Ovary (tissue), 9 donors: ENCODE data around the gene UGT1A7. TPM values are rescaled to one million over a fixed set of nuclear protein-coding genes. Genes with fewer than 3 reads are reported as not detected.

Experiments
- DNase-seq, 5 donors: peaks; one replicate each; pipeline ENCODE4 v3.0.0-alpha.2; 2019 to 2020
- H3K27ac ChIP-seq, 2 donors: fragments of 200-600 bp; one replicate each; pipeline versions ENCODE4 v1.5.1 to v1.8.0; 2019 to 2022
- H3K27me3 ChIP-seq: fragments of 200-600 bp; one replicate; pipeline ENCODE4 v1.8.0; 2022
- H3K36me3 ChIP-seq: fragments of 200-600 bp; sonication (generic); one replicate; pipeline ENCODE4 v1.5.1; 2019
- H3K4me1 ChIP-seq: one replicate; pipeline ENCODE4 v1.8.1; 2013; ENCODE audit warnings: mild to moderate bottlenecking, moderate library complexity; ENCODE audit not compliant: insufficient read depth
- H3K4me3 ChIP-seq: fragments of 200-600 bp; sonication (generic); one replicate; pipeline ENCODE4 v1.5.1; 2017
- H3K9me3 ChIP-seq, 2 donors: fragments of 200-600 bp in 1 of 2; sonication (generic) in 1 of 2; one replicate each; pipeline versions ENCODE4 v1.5.1 to v1.8.1; 2013 to 2019; ENCODE audit warnings: mild to moderate bottlenecking in 1 of 2, moderate library complexity in 1 of 2
- CTCF ChIP-seq, 3 donors: fragments of 450-650 bp in 2 of 3; fragments of 200-600 bp in 1 of 3; IDR thresholded peaks; one replicate each; pipeline versions ENCODE4 v1.5.1 to v1.8.0; 2016 to 2022; ENCODE audit warnings: antibody characterized with exemption in 3 of 3, mild to moderate bottlenecking in 1 of 3
- EP300 ChIP-seq: sonication (generic); formaldehyde crosslinking; IDR thresholded peaks from one replicate; pipeline ENCODE4 v1.6.1; 2017; ENCODE audit warnings: antibody characterized with exemption
- POLR2A ChIP-seq: fragments of 450-650 bp; IDR thresholded peaks from one replicate; pipeline ENCODE4 v1.6.1; 2017; ENCODE audit warnings: antibody characterized with exemption, mild to moderate bottlenecking, moderate library complexity
- WGBS, 3 donors: extraction: QIAGEN DNeasy Blood & Tissue Kit in 1 of 3; methylation state at CpG; one replicate each; pipeline versions ENCODE4 v1.1.5 to v1.1.7; 2013 to 2017; 5-methylcytosine and 5-hydroxymethylcytosine counted together
- intact Hi-C, 4 donors: fragments of 100-400 bp; cut with DNase I; formaldehyde crosslinking; loops; one replicate each; pipeline versions ENCODE4 v1.11.0 to v1.15.1; 2022 to 2023
- polyA plus RNA-seq, 2 donors: library from polyadenylated mRNA; stranded (reverse); fragments of 200-250 nt in 1 of 2; fragments of 350-450 nt in 1 of 2; fragmentation: Illumina TruSeq in 1 of 2; extraction: RNeasy Lipid Tissue Mini Kit (QIAGEN cat#74804) in 1 of 2; gene quantifications; one replicate each; pipeline ENCODE4 v1.2.3, GENCODE V29; 2013 to 2014
- total RNA-seq, 7 donors: library from RNA; depleted of rRNA in 2 of 7; stranded (reverse); fragments of >200 nt in 2 of 7; fragmentation: NEBNext Ultra II Directional in 3 of 7; extraction: Animal tissue kit (Norgen Biotek cat#: 25700) in 3 of 7; gene quantifications; one replicate each; pipeline versions ENCODE4 v1.1.0 to v1.2.4, GENCODE V29; 2016 to 2023
- donor health status: DM: no; HTN: no; CAD: no; lungs with moderate emphysema.
- donor health status: DM: no; HTN: no; CAD: no.
- donor health status: Bipolar disorder and iron deficiency.
- donor health status: DM: yes; HTN: yes; CAD: no.
- donor health status: DM: no; HTN: no; CAD: no.
- donor health status: DM: yes; HTN: yes; CAD: no.

UGT1A7 gene
- total and polyA plus RNA-seq, 9 donors, result not detected

- DNase-seq, result no peak
- Histone ChIP-seq H3K4me1 (no peaks in the 10 kb centered on the region), H3K9me3 (no peaks in the 10 kb centered on the region), H3K36me3 (no peaks in the 10 kb centered on the region), H3K27me3 (no peaks in the 10 kb centered on the region), H3K27ac (no peak overlapping the region), H3K4me3 (no peak overlapping the region)
- no peak for TF ChIP-seq EP300
- no peak for TF ChIP-seq POLR2A
- no peak for TF ChIP-seq CTCF (IDR thresholded peaks at IDR 0.05)
- WGBS, 3 donors, result 76 to 87% (median 83%) methylated on average over 10 of the region's 10 CpGs
- intact Hi-C loops, result no loop called here
Measured at GRCh38 chr2:233656443-233656842, 25.3 kb upstream of the UGT1A7 start.

- intact Hi-C loops, result no loop called here
- Histone ChIP-seq H3K4me1 (no peaks in the 10 kb centered on the region), H3K9me3 (no peaks in the 10 kb centered on the region), H3K27ac (no peak overlapping the region), H3K4me3 (no peak overlapping the region), H3K36me3 (no peaks in the 10 kb centered on the region), H3K27me3 (no peaks in the 10 kb centered on the region)
- TF ChIP-seq EP300 (no peak), CTCF (IDR thresholded peaks at IDR 0.05) (no peak), POLR2A (no peak)
- no peak for DNase-seq
Measured at GRCh38 chr2:233658610-233659009, 23.1 kb upstream of the UGT1A7 start.

- Histone ChIP-seq H3K4me3 (no peak overlapping the region), H3K36me3 (no peaks in the 10 kb centered on the region), H3K27me3 (no peaks in the 10 kb centered on the region), H3K9me3 (no peaks in the 10 kb centered on the region), H3K27ac (no peak overlapping the region), H3K4me1 (no peaks in the 10 kb centered on the region)
- TF ChIP-seq EP300, result no peak
- no peak for TF ChIP-seq POLR2A
- no peak for TF ChIP-seq CTCF (IDR thresholded peaks at IDR 0.05)
- intact Hi-C loops, result no loop called here
- DNase-seq, result no peak
- WGBS, 3 donors, result 24 to 42% (median 31%) methylated on average over 1 of the region's 1 CpG
Measured at GRCh38 chr2:233663911-233664310, 17.8 kb upstream of the UGT1A7 start.

- no peaks in the 10 kb centered on the region for H3K9me3 ChIP-seq
- TF ChIP-seq EP300, result no peak
- TF ChIP-seq CTCF (IDR thresholded peaks at IDR 0.05), result no peak
- no peak for TF ChIP-seq POLR2A
- DNase-seq, result no peak
- no peak overlapping the region for H3K4me3 ChIP-seq
- no peaks in the 10 kb centered on the region for H3K36me3 ChIP-seq
- H3K4me1 ChIP-seq, result no peaks in the 10 kb centered on the region
- H3K27ac ChIP-seq, result no peak overlapping the region
- intact Hi-C loops, result no loop called here
- 85 to 87% (median 87%) methylated on average over 4 of the region's 4 CpGs for WGBS, 3 donors
- H3K27me3 ChIP-seq, result no peaks in the 10 kb centered on the region
Measured at GRCh38 chr2:233668605-233669260, 13.0 kb upstream of the UGT1A7 start.
